CD4-positive, alpha-beta T cell treated with Interleukin-15 for 4 hours (primary cell): ENCODE measurements around the gene C1orf94.
"Not testable (repeated sequence)": the region's sequence is repeated elsewhere in the genome, so short reads cannot be mapped to it uniquely, and the experiment has no call there.

Experiments used
- DNase-seq: peaks from one replicate; pipeline ENCODE4 v3.0.0-alpha.2; 2020; ENCODE audit warnings: low spot score

C1orf94 gene

DNA sequence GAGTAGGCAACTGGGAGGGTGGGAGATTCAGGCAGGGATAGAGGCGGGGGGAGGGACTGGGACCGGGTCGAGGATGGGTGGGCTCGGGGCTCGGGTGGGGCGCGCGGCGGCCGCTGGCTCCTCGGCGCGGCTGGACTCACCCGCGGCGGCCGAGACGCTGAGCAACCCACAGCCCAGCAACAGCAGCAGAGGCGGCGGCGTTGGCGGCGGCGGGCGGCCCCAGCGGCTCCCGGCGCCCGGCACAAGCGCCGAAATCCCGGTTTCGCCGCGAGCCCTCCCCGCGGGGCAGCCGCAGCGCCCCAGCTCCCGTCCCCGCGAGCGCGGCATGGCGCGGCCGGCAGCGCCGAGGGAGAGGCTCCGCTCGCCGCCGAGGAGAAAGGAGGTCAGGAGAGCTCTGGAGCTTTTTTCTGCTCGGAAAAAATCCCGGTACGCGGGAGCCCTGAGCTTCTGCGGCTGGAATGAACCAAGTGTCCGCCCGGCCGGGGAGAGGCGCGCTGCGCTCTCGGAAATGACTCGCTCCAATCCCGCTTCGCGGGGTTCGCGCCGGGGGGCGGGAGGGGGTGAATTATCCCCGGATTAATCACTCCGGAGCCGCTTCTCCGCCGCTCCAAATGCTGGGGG is 11.8 kb upstream of the C1orf94 start, which contains the start of gene CSMD2:
TSS of gene CSMD2 (minus strand) at position 460 of the 621 bp plus-strand sequence. CDS start at position 327, 133 bp downstream.
- no peak for DNase-seq

- DNase-seq, result no peak
Measured at GRCh38 chr1:34165422-34165921, 11.2 kb upstream of the C1orf94 start.

GRCh38 chr1:34166191-34166624 is 10.5 kb upstream of the C1orf94 start:
- DNase-seq, result no peak

GRCh38 chr1:34166625-34167361 is 9.9 kb upstream of the C1orf94 start:
- no peak for DNase-seq

DNA sequence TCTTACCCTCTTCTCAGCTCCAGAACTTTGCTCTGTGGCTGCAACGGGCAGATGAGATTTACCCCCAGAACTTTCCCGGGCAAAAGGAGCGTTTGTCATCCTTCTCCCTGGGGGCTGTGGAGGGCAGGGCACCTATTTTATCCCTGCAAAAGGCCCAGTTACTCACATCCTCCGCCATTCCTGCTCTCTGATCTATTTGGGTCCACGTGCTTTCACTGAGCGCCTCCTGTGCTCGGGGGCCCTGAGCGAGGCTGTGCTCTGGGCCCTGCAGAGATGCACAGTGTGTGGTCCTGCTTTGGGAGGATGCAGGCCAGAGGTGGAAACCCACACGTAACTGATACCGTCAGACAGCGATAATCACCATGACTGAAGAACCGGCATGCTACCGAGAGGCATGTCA is 9.3 kb upstream of the C1orf94 start:
- DNase-seq, result no peak

- no peak for DNase-seq
Measured at GRCh38 chr1:34175744-34176143, 963 bp upstream of the C1orf94 start.

- no peak for DNase-seq
Measured at GRCh38 chr1:34178072-34178471, 1.4 kb downstream of the C1orf94 start.

GRCh38 chr1:34183381-34183780 is 6.7 kb downstream of the C1orf94 start:
- not testable (repeated sequence) for DNase-seq

- no peak for DNase-seq
Measured at GRCh38 chr1:34186741-34187494, 10.2 kb downstream of the C1orf94 start.

DNA sequence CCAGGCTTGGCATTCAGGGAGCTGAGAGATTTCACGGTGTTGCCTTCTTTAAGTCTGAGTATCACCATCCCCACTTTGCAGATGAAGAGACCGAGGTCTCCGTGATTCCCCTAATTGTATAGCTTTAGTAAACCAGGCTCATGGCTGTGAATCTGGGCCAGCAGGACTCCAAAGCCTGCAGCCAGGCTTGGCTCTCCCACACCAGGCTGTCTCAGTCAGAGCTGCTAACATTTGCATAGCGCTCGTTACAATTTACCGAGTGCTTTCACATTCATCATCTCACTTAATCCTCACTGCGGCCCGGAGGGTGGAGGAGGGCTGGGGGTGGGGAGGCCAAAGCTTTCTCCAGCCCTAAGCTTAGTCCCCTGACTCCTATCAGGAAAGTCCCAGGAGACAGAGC is 11.7 kb downstream of the C1orf94 start:
- DNase-seq, result no peak

DNA sequence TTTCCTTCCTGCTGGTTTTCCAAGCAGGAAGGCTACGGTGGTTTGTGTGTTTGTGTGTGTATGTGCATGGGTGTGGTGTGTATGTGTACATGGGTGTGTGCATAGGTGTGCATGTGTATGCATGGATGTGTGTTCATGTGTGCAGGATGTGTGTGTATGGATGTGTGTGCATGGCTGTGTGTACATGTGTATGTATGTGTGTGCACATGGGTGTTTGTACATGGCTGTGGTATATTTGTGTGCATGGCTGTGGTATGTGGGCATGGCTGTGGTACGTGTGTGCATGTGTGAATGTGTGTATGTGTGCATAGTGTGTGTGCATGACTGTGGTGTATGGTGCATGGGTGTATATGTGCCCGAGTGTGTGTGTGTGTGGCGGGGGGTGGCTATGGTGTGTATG is 12.3 kb downstream of the C1orf94 start:
- DNase-seq, result no peak

DNA sequence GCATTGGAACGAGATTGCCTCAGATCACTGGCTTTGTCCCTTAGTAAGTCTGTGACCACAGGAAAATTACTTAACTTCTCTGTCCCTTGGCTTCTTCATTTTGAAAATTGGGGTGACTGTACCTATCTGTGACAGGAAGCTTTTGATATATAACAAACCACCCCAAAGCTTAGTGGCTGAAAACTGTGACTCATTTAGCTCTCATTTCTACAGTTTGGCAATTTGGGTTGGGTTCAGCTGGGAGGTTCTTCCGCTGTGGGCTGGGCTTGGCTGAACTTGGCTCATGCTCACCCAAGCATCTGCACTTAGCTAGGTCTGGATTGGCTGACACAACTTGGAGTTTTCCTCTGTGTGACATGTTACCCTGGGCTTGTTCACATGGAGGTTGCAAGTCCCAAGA is 14.0 kb downstream of the C1orf94 start:
- no peak for DNase-seq

DNA sequence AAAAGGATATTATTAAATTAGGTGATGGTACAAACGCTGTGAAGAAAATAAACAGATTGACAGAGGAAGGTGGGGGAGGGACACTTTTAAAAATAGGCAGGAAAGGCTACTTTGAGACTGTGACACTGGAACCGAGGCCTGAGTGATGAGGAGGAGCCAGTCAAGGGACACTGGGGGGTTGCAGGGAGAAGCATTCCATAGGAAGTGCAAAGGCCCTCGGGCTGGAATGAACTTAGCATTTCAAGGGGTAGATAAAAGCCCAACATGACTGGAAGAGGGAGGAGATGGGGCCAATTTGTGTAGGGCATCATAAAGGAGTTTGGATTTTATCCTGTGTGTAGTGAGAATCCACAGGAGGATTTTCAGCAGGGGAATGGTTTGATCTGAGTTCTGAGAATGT is 15.9 kb downstream of the C1orf94 start:
- DNase-seq, result no peak

DNA sequence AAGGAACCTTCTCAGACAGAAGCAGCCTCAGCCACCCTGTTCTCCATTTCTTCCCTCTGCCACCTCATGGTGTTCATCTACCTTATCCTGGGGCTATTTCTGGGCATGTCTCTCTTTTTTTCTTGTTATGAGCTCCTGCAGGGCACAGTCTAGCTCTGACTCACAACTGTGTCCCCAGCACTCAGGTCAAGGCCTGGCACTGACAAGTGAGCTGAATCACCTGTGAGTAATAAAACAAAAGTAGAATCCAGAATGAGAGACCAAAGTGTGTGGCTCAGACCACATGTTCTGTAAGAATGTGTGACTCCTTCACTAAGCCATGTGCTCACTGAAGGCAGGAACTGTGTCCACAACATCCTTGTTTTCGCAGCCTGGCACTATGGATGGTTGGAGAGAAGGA is 23.2 kb downstream of the C1orf94 start:
- DNase-seq, result no peak

DNA sequence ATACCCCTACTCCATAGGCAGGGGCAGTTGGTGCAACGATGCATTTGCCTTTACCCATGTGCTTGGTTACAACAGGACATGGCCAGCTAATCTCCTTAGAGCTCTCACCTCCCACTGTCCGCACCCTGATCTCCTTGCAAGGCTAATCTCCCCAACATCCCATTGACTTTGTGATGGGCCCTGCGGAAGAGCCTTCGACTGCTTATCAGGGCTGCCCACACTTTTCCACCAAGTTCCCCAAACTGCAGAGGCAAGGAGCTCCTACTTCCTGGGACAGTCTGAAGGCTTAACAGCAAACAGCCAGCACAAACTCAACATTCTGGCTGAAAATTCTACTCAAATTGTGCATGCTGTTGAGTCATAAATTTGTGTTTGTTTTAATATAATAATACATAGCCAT is 36.0 kb downstream of the C1orf94 start:
- no peak for DNase-seq

- no peak for DNase-seq
Measured at GRCh38 chr1:34213956-34214355, 37.2 kb downstream of the C1orf94 start.

DNA sequence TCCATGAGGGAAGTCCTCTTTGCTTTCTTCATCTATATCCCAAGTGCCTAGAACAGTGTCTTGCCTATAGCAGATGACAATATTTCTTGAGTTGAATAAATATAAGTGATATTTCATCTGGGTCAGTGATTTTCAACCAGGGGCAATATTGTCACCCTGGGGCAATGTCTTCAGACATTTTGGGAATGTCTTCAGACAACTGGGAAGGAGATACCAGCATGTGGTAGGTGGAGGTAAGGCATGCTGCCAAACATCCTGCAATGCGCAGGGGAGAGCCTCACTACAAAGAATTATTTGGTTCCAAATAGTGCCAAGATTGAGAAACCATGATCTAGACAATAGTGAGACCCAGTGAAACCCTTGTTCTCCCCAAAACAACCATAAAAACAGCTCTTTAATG is 54.7 kb downstream of the C1orf94 start:
- DNase-seq, result no peak

DNA sequence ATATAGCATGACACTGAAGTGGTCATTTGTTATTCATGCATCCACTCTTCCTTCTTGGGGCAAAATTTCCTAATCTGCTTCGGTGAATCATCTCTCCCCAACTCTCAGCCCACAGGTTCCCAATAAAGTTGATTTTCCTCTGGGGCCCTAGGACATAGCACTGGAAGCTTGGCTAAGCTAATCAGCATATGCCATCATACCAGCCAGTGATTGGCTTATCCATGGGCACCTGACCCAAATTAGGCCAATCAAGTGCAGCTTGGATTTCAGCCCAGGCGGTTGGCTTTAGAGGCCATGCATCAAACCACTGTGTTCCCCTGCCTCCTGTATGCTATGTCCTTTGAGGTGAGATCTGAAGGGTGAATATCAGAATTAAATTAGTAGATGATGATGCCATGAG is 58.9 kb downstream of the C1orf94 start:
- DNase-seq, result no peak

GRCh38 chr1:34236089-34236488 is 59.4 kb downstream of the C1orf94 start:
- DNase-seq, result no peak

DNA sequence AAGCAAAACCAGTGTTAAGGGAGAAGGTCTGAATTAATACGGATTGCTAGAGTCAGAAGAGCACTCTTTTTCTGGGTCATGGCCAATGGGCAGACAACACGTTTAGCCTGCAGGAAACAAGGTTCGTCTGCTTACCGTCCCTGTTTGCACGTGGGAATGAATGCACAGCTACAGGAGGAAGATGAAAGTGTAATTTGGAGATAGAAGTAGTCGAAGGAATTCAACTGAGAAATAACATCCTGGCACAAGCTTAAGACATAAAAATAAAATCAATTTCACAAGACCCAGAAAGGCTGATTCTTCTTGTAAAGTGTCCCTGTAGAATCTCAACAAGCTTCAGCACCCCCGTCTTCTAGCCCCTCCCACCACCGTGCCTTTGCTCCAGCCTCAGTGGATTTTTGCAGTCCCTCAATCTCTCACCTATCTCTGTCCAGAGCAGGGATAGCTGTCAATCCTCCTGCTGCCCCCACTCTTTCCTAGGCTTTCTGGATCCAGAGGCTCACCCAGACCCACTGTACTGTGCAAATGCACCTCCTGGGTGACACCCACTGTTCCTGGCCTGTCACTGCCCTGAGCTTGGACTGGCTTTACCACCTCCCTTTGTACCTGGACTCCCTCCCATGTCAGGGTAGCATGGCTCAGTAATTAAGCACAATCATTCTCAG is 60.6 kb downstream of the C1orf94 start:
- no peak for DNase-seq

- no peak for DNase-seq
Measured at GRCh38 chr1:34245967-34246366, 69.3 kb downstream of the C1orf94 start.

DNA sequence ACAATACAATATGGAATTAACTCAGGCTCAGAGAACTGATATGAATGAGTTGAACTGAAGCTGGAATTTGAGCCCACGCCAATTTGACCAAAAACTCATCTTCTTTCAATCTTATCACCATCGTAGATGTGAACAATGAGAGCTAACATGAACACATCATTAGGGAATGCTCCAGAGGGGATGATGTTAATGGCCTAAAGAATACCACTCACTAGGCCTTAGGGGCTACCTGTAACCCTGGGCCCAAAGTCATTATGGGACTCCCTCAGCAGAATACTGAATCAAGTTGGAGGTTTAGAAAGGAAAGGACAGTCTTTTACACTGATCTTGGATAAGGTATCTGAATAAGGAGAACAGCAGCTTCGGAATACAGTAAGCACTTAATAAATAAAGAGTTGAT is 73.6 kb downstream of the C1orf94 start:
- DNase-seq, result no peak
